COLO668 (cell line): ENCODE measurements around the gene PPIC.

Experiments used
- DNase-seq: peaks from one replicate; lab custom pipeline; 2025; ENCODE audit not compliant: unreplicated experiment; lab: John Stamatoyannopoulos, UW

Gene PPIC

GRCh38 chr5:123036391-123037103, at the start of gene PPIC:
TSS of gene PPIC (minus strand) at chr5:123036725. CDS start at chr5:123036625, 100 bp downstream.
- DNase-seq = peak; percentile 74

DNA sequence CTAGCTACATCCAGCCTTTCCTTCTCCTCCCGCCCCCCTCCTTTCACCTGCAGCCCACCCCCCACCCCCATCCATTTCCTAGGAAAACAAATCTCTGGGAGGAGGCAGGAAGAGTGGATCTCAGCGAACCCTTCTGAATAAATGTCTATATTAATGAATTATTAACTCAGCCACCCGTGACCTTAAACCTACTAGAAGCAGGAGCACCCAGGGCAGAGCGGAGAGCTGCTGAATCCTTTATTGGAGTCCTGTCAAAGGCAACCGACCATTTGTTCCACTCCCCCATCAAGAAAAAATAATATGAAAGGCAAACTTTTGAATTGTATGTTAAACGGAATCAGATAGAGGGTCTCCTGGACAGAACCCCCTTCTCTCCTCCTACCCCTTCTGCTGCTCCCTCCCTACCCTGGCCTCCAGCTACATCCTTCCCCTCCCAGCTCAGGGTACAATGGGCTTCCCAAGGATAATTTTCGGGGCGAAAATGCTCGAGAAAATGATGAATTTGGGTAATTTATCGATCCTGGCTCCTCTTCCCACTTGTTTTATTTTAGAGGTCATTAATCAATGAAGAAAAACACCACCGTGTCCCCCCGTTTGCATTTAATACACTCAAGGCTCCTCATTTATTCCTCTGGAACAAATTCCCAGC, 49.2 kb upstream of the PPIC start:
- no peak for DNase-seq

- no peak for DNase-seq
These were observed 48.4 kb upstream of the PPIC start for GRCh38 chr5:123084730-123085605.

DNA sequence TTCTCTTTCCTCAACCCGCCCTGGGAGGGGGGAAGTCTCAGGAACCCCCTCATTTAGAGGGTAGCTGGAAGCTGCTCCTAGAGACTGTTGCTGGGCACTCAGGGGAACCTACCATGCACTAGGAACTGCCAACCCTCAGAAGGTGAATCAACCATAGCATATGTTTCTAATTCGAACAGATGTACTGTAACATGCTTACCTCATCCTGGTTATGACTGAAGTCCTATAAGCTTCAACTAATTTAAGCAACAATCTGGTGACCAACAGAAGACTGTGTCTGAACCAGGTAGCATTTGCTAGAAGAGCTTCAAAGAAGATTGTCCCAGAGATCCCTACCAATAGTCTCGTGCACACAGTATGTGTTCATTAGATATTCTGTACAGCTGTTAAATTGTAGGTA, 46.8 kb upstream of the PPIC start:
- no peak for DNase-seq

- DNase-seq = no peak
These were observed 43.7 kb upstream of the PPIC start for GRCh38 chr5:123080215-123080614.

DNA sequence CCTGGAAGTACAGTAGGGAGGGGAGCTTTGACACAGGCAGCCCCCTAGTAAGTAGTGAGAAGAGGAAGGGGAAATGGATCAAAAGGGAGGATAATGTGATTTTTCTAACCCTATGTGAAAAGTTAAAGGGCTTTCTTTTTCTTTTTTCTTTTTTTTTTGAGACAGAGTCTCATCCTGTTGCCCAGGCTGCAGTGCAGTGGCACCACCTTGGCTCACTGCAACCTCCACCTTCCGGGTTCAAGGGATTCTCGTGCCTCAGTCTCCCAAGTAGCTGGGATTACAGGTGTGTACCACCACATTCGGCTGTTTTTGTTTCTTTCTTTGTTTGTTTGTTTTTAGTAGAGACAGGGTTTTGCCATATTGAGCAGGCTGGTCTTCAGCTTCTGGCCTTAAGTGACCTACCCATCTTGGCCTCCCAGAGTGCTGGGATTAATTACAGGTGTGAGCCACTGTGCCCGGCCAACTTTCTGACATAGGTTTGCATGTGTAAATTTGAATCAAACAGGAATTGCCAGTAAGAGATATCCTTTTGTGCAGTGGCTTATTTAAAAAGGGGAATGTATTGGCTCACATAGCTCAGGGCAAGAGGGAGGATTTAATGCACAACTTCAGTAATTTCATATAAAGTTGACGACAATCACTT, 39.1 kb upstream of the PPIC start:
- no peak for DNase-seq

GRCh38 chr5:123068368-123068938, 31.9 kb upstream of the PPIC start:
- no peak for DNase-seq

- no peak for DNase-seq
These were observed 29.5 kb upstream of the PPIC start for GRCh38 chr5:123066016-123066415.

GRCh38 chr5:123059455-123059854, 22.9 kb upstream of the PPIC start:
- DNase-seq = no peak

GRCh38 chr5:123051206-123051605, 14.7 kb upstream of the PPIC start:
- DNase-seq = no peak

- DNase-seq = no peak
These were observed 11.2 kb upstream of the PPIC start for GRCh38 chr5:123047706-123048105.

- no peak for DNase-seq
These were observed 9.7 kb upstream of the PPIC start for GRCh38 chr5:123046222-123046621.

- no peak for DNase-seq
These were observed 8.5 kb upstream of the PPIC start for GRCh38 chr5:123044926-123045617.

DNA sequence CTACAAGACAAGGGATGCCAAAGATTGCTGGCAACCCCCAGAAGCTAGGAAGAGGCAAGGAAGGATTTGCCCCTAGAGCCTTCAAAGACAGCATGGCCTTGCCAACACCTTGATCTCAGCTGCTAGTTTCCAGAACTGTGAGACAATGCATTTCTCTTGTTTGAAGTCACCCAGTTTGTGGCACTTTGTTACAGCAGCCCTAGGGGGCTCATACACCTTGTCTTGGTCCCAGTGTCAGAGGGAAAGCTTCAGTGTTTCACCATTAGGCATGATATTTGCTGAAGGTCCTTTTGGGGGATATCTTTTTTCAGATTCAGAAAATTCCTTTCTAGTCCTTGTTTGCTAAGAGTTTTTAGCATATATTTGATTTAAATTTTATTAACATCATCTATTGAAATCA, 3.1 kb upstream of the PPIC start:
- DNase-seq = no peak

GRCh38 chr5:123037104-123037418, 536 bp upstream of the PPIC start:
- no peak for DNase-seq

DNA sequence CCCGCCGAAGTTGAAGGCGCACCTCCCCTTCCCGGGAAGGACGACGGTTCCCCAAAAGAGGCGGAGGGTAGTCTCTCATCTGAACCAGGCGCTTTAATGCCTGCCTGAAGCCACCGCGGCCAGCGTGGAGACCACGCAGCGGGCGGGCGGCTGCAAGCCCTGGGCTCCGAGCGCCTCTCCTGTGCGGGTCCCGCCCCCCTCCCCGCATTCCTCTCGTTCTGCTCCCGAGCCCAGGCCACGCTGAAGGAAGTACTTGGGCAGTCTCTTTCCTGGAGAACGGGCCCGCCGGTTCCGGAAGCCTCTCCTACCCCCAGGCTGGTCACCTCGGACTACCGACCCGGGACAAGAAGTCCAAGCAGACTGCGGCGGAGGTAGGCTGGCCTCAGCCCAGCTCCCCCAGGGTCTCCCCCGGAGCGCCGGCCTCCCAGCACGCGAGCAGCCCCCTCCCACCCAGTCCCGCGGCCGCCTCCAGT, 571 bp downstream of the PPIC start:
- peak; percentile 45 for DNase-seq

DNA sequence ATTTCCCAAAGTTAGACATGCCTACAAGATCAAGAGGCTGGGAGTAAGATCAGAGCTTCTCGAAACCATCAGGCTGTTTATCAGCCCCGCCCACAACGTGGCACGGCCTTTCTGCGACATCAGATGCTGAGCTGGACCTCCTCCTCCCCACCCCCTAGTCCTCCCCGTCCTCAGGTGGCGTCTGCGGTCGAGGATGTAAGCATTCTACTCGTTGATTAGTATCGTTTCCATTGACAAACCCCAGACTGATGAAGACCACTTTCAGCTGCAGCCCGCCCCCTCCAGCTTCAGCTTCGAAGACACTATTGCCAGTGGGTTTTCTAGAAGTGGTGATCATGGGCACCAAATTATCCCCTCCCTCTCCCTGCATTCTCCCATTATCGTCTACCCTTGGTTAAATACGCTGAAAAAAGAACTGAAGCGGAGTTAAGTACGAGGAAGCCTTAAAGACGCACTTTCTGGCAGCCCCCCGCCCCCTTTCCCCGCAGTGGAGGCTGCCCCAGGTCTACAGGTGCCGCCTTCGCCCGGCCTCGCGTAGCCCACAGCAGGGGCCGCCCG, 1.1 kb downstream of the PPIC start:
- peak; percentile 24 for DNase-seq

DNA sequence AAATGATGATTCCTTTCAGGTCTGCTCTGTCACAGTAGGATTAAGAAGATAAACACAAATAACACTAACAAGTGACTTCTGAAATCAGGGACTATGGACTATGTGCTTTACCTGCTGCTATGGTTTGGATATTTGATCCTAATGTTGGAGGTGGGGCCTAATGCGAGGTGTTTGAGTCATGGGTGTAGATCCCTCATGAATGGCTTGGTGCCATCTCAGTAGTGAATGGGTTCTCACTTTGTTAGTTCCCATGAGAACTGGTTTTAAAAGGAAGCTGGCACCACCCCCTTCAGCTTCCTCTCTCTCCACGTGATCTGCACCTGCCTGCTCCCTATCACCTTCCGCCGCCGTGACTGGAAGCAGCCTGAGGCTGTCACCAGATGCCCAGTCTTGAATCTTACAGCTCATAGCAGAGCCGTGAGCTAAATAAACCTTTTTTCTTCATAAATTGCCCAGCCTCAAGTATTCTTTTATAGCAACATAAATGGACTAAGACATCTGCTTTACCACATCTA, 3.3 kb downstream of the PPIC start:
- DNase-seq = peak; percentile 4

- DNase-seq = no peak
These were observed 8.3 kb downstream of the PPIC start for GRCh38 chr5:123028222-123028621.

DNA sequence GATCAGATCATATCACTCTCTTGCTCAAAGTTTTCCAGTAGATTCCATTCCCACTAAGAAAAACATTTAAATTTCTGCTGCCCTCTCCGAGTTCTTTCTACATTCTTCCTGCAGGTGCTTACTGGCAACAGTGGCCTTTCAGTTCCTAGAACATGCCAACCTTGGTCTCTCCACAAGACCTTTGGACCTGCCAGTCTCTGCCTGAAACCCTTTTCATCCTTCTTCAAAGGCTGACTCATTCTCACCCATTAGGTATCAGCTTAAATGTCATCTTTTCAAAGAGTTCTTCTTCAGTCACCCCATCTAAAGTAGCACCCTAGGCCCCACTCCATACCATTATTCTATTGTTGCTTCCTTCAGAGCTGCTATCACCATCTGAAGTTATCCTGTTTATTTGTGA, 21.8 kb downstream of the PPIC start:
- DNase-seq = no peak
